ENCODE measurements around the gene DPY30. TPM values are rescaled to one million over a fixed set of nuclear protein-coding genes. Genes with fewer than 3 reads are reported as not detected.

DPY30 gene
- total RNA-seq = 10 to 100 TPM in 3 of 4 donors, not detected in 1; 19.7 to 52.9 (median 42.6) TPM

GRCh38 chr2:32039447-32040219 is at the start of gene DPY30:
Gene DPY30 (minus strand): TSS chr2:32039805. CDS start chr2:32039456, 349 bp downstream.
- intact Hi-C loops (cut with DNase I; ENCODE audit: low total_unique reads) = no loop called here
- peaks cover 0 to 9% (median 9%) of the 10 kb centered on the region in 4 donors for H3K4me1 ChIP-seq
- H3K9me3 ChIP-seq = no peaks in the 10 kb centered on the region
- DNase-seq = peak; percentile 94
- H3K4me3 ChIP-seq = peak within 1 kb of the TSS; percentile 67 to 90 (median 78)
- in situ Hi-C loops (cut with MboI; ENCODE audit: low pct_ligation_motif_present in 1 of 4, low pct_unique_long_range_greater_than_20kb in 1 of 4, low sequenced_read_pairs in 3 of 4) = no loop called here
- H3K27ac ChIP-seq = peak within 1 kb of the TSS; percentile 76 to 89 (median 85)
- 0 to 1% methylated on average over 1 to 42 of the region's 43 CpGs for WGBS, 2 donors (ENCODE audit: low coverage in 1 of 2)
- TF ChIP-seq EP300 (IDR thresholded peaks at IDR 0.05; ENCODE audit: low read depth) = no peak
- TF ChIP-seq, protein P1, sequence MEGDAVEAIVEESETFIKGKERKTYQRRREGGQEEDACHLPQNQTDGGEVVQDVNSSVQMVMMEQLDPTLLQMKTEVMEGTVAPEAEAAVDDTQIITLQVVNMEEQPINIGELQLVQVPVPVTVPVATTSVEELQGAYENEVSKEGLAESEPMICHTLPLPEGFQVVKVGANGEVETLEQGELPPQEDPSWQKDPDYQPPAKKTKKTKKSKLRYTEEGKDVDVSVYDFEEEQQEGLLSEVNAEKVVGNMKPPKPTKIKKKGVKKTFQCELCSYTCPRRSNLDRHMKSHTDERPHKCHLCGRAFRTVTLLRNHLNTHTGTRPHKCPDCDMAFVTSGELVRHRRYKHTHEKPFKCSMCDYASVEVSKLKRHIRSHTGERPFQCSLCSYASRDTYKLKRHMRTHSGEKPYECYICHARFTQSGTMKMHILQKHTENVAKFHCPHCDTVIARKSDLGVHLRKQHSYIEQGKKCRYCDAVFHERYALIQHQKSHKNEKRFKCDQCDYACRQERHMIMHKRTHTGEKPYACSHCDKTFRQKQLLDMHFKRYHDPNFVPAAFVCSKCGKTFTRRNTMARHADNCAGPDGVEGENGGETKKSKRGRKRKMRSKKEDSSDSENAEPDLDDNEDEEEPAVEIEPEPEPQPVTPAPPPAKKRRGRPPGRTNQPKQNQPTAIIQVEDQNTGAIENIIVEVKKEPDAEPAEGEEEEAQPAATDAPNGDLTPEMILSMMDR (IDR thresholded peaks at IDR 0.05) = no peak
- peak; percentile 87 to 94 (median 92) for TF ChIP-seq POLR2AphosphoS5 (IDR thresholded peaks at IDR 0.05)
- TF ChIP-seq POLR2A (IDR thresholded peaks at IDR 0.05) = peak; percentile 88
- H3K27me3 ChIP-seq = no peaks in the 10 kb centered on the region
- H3K36me3 ChIP-seq = no peaks in the 10 kb centered on the region

GRCh38 chr2:32074134-32074506 is 34.5 kb upstream of the DPY30 start:
- Histone ChIP-seq H3K4me3 (no peak overlapping the region), H3K27ac (no peak overlapping the region), H3K4me1 (peaks cover 0 to 12% (median 4%) of the 10 kb centered on the region in 4 donors), H3K9me3 (no peaks in the 10 kb centered on the region), H3K36me3 (no peaks in the 10 kb centered on the region), H3K27me3 (no peaks in the 10 kb centered on the region)
- in situ Hi-C loops (cut with MboI; ENCODE audit: low pct_ligation_motif_present in 1 of 4, low pct_unique_long_range_greater_than_20kb in 1 of 4, low sequenced_read_pairs in 3 of 4) (loop anchor here in 1 of 4 donors (10.0 kb wide), 1 partner anchor 81 kb away; no protein-coding TSS in a partner anchor), intact Hi-C loops (cut with DNase I; ENCODE audit: low total_unique reads) (no loop called here)
- 57 to 63% methylated on average over 2 of the region's 2 CpGs for WGBS, 2 donors (ENCODE audit: low coverage in 1 of 2)
- DNase-seq = no peak
- no peak for TF ChIP-seq POLR2AphosphoS5 (IDR thresholded peaks at IDR 0.05)
- TF ChIP-seq, protein P1 (IDR thresholded peaks at IDR 0.05) = no peak
- TF ChIP-seq POLR2A (IDR thresholded peaks at IDR 0.05) = no peak
- no peak for TF ChIP-seq EP300 (IDR thresholded peaks at IDR 0.05; ENCODE audit: low read depth)

DNA sequence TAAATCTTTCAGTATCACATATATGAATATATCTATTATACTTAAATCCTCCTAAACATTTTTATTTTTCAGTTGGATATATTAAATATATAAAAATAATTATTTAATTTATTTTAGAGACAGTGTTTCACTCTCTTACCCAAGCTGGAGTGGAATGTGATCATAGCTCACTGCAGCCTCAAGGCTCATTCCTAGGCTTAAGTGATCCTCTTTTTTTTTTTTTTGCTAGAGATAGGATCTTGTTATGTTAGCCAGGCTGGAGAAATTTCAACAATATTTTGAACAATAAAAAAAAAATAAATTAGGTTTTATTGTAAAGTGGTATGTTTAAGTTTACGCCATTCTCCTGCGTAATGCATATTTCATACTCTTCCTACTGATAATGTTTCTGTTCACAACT is 27.9 kb upstream of the DPY30 start:
- DNase-seq = no peak
- H3K36me3 ChIP-seq = peaks cover 0 to 6% (median 0%) of the 10 kb centered on the region in 4 donors
- no peaks in the 10 kb centered on the region for H3K27me3 ChIP-seq
- in situ Hi-C loops (cut with MboI; ENCODE audit: low pct_ligation_motif_present in 1 of 4, low pct_unique_long_range_greater_than_20kb in 1 of 4, low sequenced_read_pairs in 3 of 4) (no loop called here), intact Hi-C loops (cut with DNase I; ENCODE audit: low total_unique reads) (no loop called here)
- WGBS, 2 donors (ENCODE audit: low coverage in 1 of 2) = 96 to 100% methylated on average over 2 of the region's 2 CpGs
- H3K9me3 ChIP-seq = no peaks in the 10 kb centered on the region
- no peak overlapping the region for H3K4me3 ChIP-seq
- no peak overlapping the region for H3K27ac ChIP-seq
- TF ChIP-seq, protein P1 (IDR thresholded peaks at IDR 0.05) = no peak
- TF ChIP-seq POLR2AphosphoS5 (IDR thresholded peaks at IDR 0.05) = no peak
- no peak for TF ChIP-seq POLR2A (IDR thresholded peaks at IDR 0.05)
- TF ChIP-seq EP300 (IDR thresholded peaks at IDR 0.05; ENCODE audit: low read depth) = no peak
- H3K4me1 ChIP-seq = peaks cover 0 to 25% (median 12%) of the 10 kb centered on the region in 4 donors

DNA sequence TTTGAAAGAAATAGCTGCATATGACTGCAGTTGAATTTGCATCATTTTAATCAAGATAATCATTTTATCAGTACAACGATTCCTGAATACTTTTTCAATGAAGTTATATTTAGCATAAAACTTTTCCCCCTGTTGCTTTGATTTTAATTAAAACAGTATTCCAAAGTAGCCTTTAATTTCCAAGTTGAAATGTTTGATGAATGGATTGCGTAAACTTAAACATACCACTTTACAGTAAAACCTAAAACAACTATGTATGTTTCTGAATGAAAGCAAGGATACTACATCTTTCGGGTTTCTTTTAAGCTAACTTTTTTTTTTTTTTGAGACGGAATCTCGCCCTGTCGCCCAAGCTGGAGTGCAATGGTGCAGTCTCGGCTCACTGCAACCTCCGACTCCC is 25.1 kb upstream of the DPY30 start:
- TF ChIP-seq EP300 (IDR thresholded peaks at IDR 0.05; ENCODE audit: low read depth) = no peak
- no peak for TF ChIP-seq POLR2A (IDR thresholded peaks at IDR 0.05)
- TF ChIP-seq, protein P1 (IDR thresholded peaks at IDR 0.05) = no peak
- TF ChIP-seq POLR2AphosphoS5 (IDR thresholded peaks at IDR 0.05) = no peak
- in situ Hi-C loops (cut with MboI; ENCODE audit: low pct_ligation_motif_present in 1 of 4, low pct_unique_long_range_greater_than_20kb in 1 of 4, low sequenced_read_pairs in 3 of 4) = no loop called here
- WGBS, 2 donors (ENCODE audit: low coverage in 1 of 2) = 75 to 79% methylated on average over 7 to 8 of the region's 8 CpGs
- Histone ChIP-seq H3K27me3 (no peaks in the 10 kb centered on the region), H3K4me1 (peaks cover 0 to 31% (median 14%) of the 10 kb centered on the region in 4 donors), H3K27ac (peak overlapping the region; percentile 90 to 98 (median 96)), H3K36me3 (peaks cover 0 to 6% (median 0%) of the 10 kb centered on the region in 4 donors), H3K9me3 (no peaks in the 10 kb centered on the region), H3K4me3 (peak overlapping the region in 3 of 4 donors; percentile 82 to 93 (median 82))
- intact Hi-C loops (cut with DNase I; ENCODE audit: low total_unique reads) = no loop called here
- DNase-seq = no peak
